C4-2B (cell line): ENCODE data around the gene CNGB1.

Source experiments
- CTCF ChIP-seq: fragments of 450-650 bp; conservative IDR thresholded peaks from 2 replicates; pipeline ENCODE4 v1.5.1; 2017; ENCODE audit warnings: mild to moderate bottlenecking
- ZFX ChIP-seq: fragments of 450-650 bp; IDR thresholded peaks from 2 replicates; pipeline ENCODE4 v1.6.1; 2017

GRCh38 chr16:58012481-58012880, 41.6 kb upstream of the CNGB1 start:
- TF ChIP-seq CTCF (no peak), ZFX (no peak)
